GM19025 (cell line): ENCODE measurements around the gene SMOC1.

Source experiments
- ATAC-seq: cut with Tn5 transposase; IDR thresholded peaks from one replicate; pipeline ENCODE4 v1.9.1; 2021; ENCODE audit warnings: mild to moderate bottlenecking, low read depth, moderate library complexity; ENCODE audit not compliant: unreplicated experiment

SMOC1 gene

DNA sequence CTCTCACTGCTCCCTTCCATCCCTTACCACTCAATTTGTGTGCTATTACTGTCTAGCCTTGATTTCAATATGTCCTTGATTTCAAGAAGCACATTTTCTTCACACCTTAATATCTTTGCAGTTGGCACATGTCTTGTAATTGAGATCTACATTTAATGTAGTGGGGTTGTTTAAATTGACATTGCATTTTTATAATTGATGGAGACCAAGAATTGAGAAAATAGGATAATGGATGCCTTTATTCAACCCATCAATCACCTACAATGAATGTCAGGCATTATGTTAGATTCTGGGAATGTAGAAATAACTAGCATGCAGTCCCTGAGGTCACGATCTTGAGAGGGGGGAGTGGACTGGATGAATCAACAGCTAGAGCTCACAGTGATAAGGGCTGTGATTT, 94.6 kb downstream of the SMOC1 start:
- no peak for ATAC-seq

DNA sequence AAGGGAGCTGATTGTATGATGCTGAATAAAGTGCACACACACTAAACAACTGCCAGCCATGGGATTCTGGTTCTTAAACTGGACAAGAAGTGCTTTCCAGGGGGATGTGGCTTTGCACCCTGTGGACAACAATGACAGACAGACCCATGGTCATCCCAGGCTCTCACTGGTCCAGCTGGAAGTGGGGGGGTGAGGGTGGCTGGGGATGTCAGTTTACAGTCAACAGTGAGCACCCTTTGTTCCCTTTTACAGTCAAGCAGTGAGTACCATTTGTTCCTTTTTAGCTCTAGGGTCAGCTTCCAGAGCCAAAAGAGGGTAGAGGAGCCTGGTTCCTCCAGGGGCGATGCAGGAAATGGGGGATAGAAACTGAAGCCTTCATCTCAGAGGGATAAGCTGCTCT, 100.7 kb downstream of the SMOC1 start:
- ATAC-seq: no peak

DNA sequence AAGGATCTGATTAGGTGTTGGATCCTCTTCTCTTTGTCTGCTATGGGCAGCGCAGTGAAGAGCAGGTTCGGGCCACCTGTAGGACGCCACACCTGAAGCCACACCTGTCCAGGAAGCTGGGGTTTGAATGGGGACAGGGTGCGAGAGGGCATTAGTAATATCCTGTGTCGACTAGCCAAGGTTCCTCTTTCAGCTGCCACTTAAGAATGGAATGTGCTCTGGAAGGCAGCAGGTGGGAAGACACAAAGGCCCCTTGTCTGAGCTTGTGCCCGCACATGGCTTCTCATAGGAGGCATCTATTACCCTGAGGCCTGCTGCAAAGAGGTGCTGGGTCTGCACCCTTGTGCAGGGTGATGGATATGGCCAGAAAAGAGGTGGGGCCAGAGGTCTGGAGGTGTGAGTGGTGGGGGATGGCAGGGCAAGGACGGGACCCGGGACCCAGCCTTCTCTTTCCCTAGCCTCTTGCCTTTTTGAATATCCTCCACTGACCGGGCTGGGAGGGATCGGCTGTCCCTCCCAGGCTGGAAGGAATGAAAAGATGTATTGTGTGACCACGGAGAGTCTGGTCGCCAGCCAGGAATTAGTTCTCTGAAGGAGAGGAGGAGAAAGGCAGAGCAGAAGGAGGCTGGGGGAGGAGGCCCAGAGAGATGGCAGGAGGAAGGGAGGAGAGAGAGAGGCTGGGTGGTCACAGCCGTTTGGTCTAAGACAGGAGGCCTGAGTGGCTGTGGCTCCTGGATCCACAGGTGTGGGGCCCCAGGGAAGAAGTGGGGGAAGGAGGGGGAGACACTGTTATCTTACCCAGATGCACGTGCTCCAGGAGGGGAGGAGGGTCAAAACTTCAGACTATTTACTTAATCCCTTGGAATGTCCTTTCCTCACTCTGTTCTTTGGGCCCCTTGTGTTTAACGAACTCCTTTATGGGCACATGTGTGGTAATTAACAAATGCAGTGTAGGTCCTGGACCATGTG, 101.5 kb downstream of the SMOC1 start:
- no peak for ATAC-seq

DNA sequence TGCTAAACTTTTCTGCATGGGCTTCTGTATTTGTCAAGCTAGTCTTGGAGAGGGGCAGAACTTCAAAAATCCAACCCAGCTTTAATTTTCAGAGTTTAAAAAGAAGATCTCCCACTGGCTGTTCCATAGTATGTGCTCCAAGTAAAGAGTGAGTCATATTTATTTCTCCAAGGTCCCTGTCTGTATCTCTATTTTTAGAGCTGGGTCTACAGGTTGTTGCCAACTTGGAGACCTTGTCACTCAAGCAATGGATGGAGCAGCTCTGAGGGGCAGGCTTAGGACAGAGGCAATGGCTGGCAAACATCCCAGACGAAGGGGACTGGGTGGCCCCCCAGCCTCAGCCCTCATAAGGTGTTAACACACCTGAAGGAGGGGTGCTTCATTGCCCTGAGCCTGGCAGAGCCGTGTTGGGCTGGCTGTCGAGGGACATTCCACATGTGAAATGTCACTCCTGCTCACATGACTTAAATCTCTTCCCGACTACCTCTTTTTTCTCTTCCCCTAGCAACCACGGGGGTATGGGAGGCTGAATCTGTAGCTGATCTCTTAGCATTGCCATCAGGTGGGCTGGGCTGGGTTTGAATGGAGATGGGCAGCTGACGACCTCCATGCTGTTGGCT, 103.1 kb downstream of the SMOC1 start:
- no peak for ATAC-seq

DNA sequence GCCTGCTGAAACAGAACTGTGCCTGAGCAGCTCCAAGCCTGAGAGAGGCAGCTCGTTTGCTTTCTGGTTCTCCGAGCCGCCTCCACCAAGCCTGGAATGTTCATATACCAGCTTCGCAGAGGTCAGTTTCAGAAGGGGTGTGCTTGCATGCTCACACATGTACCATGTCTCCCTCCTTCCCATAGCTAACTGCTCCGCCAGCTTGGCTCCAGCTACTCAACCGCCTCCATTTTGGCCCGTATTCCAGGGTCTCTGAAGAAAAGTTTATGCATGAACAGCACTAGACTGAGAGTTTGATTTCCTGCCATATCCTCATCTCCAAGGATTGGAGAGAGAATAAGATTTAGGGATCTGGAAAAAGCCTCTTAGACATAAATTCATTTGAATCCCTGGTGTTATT, 103.7 kb downstream of the SMOC1 start:
- no peak for ATAC-seq

DNA sequence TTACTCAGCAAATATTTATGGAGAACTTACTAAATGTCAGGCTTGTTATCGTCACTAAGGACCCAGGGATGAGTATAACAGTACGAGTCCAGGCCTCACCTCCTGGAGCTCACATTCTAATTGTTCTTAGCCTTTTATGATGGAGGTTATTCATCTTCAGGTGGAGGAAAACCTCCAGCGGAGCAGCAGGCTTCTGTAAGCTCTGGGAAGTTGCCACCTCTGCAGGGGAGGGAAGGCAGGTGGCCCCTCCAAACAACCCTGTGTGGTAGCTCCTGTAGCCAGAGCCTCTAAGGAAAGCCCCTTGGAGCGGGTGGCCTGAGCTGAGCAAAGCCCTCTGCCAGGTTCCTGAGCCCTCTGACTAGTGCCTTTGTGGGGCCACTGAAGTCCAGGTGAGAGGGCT, 104.1 kb downstream of the SMOC1 start:
- no peak for ATAC-seq

DNA sequence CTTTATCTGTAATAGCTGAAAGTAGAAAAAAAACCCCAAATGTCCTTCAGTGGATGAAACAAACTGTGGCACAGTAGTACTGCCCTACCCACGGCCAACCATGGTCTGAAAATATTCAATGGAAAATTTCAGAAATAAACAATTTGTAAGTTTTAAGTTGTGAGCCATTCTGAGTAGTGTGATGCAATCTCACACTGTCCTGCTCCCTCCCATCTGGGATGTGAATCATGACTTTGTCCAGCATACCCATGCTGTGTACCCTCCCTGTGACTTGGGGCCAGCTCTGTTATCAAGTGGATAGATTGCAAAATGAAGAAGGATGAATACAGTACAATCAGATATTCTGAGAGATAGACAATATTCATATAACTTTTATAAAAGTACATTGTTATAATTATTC, 106.2 kb downstream of the SMOC1 start:
- ATAC-seq: no peak

DNA sequence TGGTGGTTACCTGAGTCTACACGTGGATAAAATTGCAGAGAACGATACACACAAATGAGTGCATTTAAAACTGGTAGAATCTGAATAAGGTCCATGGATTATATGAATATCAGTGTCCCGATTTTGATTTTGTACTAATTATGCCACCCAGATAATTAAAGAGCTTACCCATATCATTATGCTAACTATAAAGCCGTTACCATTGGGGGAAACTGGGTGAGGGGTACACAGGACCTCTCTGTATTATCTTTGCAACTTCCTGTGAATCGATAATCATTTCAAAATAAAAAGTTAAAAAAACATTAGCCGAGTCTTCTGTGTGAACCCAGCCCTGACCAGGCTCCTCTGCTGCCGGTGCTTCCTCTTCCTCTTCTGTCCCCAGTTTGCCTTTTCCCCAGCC, 107.1 kb downstream of the SMOC1 start:
- ATAC-seq: no peak

DNA sequence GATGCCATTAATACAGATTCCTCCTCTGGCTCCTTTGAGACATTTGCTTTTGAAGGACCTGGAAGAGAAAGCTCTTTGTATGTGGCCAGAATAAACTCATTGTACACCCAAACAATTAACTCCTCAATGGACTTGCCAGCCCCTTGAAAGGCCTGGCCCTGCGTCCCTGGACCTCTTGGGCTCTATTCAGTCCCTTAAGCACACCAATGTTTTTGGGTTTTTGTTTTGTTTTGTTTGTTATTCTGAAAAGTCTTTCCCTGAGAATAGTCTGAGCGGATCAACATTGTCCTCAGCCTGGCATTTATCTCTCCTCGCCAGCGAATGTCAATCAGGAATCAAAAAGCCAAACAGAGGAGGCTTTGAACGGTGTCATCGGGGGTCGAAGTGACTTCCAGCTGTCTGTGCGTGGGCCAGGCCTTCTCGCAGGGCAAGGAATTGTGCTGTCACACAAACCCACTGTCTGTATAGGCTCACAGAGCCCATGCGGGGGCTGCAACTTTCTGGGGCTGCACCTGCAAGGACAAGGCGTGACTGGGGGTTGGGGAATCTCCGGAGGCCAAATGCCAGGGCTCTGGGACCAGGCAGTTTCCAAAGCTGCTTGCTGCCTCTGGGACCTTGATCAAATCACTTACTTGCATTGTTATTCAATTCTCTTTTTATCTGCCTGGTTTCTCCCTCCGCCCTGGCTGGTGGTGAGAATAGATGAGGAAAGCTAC, 108.3 kb downstream of the SMOC1 start:
- no peak for ATAC-seq

DNA sequence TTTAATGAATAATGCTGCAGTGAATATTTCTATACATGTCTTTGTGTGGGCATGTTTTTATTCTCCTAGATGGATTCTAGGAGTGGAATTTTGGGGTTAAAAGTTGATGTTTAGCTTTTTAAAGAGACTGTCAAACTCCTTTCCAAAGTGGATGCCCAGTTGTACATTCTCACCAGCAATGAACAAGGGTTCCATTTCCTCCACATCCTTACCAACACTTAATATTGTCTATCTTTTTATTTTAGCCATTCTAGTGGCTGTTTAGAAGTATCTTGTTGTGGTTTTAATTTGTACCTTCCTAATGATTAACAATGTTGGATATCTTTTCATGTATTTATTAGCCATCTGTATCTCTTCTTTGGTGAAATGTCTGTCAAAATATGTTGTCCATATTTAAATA, 109.8 kb downstream of the SMOC1 start:
- no peak for ATAC-seq

DNA sequence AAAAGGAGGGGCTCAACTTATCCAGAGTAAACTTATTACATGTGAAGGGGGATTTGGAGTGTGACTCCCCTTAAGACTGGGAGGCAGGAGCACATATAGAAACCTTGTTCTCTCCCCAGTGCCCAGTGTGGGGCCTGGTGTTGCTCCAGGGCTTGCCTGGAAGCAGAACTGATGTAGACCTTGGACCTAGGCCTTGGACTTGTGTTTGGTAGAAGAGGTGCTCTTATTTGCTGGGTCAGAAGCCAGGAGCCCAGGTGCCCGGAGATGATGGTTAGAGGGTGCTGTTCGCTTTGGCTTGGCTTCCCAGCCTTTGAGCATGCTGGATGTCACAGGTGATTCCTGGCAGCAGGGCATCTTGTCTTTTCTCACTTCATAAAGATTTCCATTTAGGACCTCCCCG, 110.4 kb downstream of the SMOC1 start:
- no peak for ATAC-seq

DNA sequence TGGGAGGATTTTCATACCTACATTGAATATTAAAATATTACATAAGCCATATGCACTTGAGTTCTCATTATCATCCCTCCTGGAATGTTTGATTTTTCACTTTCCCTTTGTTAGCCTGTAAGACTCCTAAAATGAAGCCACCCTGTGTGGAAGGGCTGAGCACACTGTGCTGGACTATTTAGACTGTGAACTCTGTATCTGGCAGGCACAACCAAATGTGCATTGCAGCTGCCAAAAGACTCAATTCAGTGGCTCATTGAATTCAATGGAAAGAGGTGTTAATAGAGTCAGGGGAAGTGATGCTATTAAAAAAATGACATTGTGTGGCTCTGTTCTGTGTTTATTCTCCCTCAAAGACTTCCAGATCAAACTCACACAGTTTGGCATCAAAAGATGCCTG, 111.1 kb downstream of the SMOC1 start:
- no peak for ATAC-seq

DNA sequence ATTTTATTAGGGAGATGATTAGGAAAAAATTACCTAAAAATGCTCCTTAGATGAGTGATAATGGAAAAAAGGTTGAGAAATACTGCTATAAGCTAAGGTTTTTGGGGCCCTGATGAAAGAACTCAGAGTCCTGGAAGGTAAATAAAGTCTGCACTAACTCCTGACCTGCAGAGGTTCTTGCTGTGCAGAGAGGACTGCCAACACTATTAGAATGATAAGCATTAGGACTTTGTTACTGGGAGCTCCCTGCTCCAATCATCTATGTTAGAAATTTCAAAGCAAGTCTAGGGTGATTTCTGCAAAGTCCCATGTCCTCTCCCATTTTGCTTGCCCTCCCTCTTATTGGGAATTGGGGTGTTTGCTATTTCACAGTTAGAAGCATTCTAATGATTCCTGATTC, 112.2 kb downstream of the SMOC1 start:
- no peak for ATAC-seq

DNA sequence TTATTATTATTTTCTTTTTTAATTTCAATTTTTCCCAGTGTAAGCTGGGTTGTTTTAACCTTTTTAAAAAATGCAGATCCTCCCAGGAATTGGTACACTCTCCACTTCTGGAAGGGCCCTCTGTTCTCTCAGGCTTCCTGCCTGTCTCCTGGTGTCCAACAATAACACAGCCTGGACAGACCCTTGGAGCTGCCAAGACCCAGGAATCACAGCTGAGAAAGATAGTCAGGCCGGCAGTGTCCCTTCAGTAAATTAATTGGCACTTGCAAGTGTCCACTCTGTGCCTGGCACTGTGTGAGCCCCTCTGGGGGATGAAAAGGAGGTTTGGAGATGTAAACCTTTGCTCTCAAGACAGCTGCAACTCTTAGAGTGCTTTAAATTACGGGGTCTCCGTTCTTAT, 113.3 kb downstream of the SMOC1 start:
- ATAC-seq: no peak

DNA sequence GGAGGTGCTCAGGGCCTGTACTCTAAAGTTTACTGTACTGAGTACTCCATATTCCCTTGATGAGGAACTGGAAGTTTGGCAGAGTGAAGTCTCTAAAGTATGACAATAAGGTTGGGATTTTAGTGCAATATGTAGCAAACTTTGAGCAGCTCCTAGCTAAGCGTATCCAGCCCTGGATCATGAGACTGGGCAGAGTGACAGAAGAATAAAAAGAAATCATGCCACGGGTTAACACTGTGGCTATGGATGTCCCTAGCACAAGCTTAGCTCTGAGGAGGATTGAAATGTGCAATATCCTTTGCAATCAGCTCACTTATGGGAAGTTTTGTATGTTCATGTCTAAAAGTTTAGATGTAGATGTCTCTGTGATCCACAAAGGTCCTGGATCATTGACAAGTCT, 114.1 kb downstream of the SMOC1 start:
- no peak for ATAC-seq

DNA sequence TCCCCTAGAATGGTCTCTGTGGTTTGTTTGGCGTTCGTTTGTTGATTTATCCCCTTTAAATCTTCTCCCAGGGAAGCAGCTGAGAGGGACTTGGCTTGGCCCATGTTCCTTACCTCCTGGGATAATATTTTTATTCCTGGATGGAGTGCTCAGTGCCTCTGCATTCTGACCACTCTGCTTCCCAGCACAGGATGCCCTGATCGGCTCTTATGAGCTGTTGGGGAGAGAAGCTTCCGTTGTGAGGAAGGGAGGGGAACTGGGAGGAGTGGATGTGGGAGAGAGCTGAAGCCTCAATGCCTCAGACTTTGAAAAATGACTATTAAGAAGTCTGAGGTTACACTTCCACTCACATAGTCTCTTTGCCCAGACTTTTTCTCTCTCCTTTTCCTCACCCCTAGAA, 114.8 kb downstream of the SMOC1 start:
- no peak for ATAC-seq

DNA sequence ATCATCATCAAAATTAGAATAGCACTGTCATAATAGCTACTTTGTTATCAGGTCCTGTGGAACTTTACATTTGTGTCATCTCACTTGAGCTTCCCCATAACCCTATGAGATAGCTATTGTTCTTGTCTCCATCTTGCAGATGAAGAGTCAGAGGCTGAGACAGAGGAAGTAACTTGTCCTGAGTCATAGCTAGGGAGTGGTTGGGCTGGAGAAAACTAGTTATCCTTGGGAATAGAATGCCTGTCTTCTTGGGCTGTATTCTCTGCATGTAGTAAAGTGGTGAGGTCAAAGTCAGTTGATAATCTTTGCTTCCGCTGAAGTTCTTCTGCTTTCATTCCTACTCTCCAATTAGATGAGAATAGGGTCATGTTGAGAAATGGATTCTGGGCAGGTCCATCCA, 117.0 kb downstream of the SMOC1 start:
- ATAC-seq: no peak

DNA sequence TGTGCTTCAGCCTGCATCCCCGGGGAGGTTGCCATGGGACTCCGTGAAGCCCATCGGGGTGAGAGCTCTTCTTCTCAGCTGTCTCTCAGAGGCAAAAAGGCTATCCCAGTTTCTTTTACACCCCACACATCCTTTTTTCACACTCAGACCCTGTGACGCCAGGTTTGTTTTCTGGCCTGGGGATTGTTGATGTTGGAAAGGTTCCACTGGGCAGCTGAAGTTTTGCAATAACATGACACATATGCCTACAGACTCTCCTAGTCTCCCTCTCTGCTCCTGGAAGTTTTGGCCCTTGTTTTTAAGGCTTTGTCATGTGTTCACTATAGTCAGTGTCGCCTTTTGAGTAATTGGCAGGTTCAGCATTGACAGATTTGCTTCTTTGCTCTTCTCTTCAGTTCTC, 118.6 kb downstream of the SMOC1 start:
- ATAC-seq: no peak

DNA sequence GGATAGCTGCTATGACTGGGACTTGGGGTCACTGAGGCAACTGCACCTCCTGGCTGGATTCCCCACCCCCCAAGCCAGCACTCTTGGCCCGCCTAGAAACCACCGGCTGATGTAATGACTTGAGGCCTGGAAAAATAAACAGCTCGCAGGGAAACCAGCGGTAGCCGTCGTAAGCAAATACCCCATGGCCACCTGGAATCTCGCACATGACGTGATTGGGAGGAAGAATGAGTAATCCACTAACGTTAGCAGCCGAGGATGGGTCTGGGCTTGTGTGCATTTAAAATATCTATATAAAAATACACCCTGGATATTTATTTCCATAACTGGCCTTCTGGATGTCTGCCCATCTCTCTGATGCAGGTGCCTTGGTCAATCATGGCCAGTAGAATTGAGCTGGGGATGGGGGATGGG, 120.1 kb downstream of the SMOC1 start:
- no peak for ATAC-seq

DNA sequence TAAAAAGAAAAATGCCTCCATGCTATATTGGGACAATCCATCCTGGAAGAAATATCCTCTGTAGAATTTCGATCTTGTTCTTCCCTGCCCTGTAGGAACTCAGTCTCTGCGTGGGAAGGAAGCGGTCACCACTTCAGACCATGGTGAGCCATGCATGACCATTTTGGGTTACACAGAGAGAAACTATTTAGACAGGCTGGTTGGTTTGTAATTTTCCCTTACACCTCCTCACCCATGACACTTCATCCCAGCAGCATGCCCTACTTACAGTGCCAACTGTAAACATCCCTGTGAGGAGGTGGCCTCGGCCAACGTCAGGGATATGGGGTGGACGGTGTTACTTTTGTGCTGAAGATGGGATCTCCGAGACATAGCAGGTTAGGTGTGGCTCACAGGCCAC, 121.4 kb downstream of the SMOC1 start:
- no peak for ATAC-seq

DNA sequence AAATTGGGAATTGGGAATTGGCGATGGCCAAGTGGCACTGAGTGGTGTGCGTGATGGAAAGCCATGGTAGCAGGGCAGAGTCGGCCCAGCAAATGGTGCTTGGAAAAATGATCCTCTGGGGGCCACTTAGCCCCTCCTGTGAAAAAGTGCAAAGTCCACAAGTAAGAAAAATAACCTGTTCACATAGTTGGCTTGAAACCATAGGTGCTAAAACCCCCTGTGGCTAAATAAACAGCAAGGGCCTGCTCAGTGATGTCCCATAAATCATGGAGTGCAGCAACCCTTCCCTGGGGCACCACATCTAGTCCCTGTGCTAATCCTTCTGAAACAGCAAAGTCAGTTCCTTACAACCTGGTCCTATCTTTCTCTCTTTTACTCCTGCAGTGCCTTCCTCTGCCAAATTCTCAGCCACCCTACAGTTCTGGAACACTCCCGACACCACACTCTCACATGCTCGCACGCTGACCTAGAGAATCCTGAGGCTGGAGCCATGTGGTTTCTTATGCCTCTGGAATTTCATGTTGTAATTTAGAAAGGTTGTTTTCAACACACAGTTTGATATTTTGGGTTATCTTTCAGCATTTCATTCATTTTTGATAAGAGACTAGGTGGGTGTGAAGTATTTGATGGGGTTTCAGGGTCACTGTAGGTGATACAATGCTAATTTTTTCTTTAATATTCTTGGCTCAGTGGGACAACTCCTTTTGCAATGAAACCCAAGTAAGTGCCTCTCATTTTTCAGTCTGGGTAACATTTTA, 123.6 kb downstream of the SMOC1 start:
- ATAC-seq: no peak
